Dermis microvascular lymphatic vessel endothelial cell (primary cell): Measurements from ENCODE around the gene CCNK. TPM values are rescaled to one million over a fixed set of nuclear protein-coding genes. Genes with fewer than 3 reads are reported as not detected.

Experiments
- DNase-seq, 2 donors: peaks; one replicate each; pipeline versions ENCODE4 v3.0.0 to v3.0.0-alpha.2; 2010; ENCODE audit warnings: low read depth in 2 of 2
- total RNA-seq: library from RNA; depleted of rRNA; stranded (reverse); fragments of >200 nt; gene quantifications from 2 replicates; pipeline ENCODE4 v1.2.1, GENCODE V29; 2014

CCNK gene
- 19.2 and 24.1 TPM in 2 replicates for total RNA-seq

GRCh38 chr14:99480917-99481744 is at the start of gene CCNK:
Gene CCNK, plus strand, starts transcription at chr14:99481409. Its CDS starts 11,269 bp downstream, at chr14:99492678.
- DNase-seq, result peak; percentile 99 to 100

- DNase-seq, result no peak
Measured at GRCh38 chr14:99431986-99432385, 49.2 kb upstream of the CCNK start.

- DNase-seq, result no peak
Measured at GRCh38 chr14:99432485-99432884, 48.7 kb upstream of the CCNK start.

DNA sequence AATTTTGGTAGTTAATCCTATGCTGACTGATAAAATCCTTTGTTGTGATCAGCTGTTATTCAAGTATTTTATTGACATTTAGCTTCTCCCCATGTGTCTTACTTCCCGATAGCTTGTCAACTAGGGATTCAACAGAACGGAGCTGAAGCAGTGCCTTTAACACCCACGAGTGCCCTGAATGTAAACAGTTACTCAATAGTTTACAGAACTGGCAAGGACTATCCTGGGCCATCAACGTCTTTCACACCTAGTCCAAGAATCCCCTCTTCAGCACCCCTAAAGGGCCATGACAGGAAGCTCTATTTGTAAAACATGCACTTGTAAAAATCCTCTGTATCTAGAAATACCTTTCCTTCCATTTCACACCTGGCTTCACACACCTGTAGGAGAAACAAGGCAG is 45.9 kb upstream of the CCNK start:
- no peak for DNase-seq

DNA sequence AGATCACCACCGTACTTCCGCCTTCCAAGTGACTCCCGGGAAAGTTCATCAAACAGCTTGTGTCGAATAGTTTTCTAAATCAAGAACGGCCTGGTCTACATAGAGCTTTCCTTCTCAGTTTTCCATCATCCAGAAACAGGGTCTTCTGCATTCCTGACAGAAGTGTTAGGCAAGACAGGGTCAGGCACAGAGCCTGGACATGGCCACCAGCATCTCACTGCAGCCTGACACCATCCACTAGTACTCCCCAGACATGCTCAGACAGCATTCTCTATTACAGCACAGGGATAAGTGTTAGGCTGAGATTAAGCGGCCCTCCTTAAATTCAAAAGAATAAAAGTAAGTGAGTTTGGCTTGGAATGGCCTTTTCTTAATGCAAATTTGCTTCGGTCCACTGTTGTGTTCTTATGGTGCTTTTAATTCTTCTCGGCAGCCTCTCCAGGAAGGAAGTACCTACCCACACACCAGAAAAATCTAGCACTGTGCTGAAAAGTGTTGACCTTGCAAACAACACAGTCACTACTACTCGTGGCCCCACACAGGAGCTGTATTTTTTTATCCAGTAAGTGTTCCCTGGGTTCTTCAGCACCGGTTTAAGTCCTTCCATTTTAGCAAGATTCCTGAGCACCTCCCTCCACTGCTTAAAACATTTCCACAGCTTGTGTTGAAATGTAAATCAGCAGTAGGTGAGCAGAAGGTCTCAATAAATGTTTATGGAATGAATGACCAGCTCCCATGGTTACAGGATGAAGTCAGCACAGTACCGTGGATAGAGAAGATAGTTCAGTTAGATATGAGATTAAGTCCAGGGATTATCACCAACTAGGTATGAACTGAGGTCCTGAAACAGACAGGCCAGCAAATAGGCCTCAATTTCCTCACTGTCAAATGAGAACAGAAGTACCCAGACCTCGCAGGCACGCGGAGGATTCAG is 44.7 kb upstream of the CCNK start:
- peak; percentile 60 to 63 for DNase-seq

- DNase-seq, result no peak
Measured at GRCh38 chr14:99437706-99438105, 43.5 kb upstream of the CCNK start.

GRCh38 chr14:99440278-99440677 is 40.9 kb upstream of the CCNK start:
- no peak for DNase-seq

DNA sequence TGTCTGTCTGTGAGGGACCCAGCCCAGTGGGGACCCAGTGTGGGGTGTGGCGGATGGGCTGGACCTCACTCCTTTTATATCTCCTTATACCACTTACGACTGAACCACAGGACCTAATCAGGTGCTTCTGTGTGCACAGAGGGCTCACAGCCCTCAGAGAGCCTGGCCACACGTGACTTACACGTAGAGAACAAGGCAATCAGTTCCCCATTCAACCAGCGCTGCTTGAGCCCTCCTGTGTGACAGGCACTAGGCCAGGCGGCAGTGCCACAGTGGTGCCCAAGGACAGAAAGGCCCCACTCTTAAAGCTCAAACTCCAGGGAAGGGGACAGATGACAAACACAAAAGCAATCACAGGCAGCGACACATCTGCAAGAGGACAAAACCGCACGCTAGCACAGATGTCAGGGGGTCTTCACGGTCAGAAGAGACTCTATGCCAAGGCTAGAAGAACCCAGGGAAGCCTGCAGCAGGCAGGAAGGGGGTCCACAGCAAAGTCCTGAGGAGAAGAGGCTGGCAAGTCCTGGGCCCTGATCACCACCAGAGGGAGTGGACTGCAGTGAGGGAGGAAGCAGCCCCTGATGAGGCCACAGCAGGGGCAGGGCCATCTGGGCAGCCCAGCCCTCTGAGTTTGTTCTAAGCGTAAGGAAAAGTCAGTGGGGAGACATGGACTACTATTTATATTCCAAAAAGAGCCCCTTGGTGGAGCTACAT is 39.9 kb upstream of the CCNK start:
- DNase-seq, result no peak

DNA sequence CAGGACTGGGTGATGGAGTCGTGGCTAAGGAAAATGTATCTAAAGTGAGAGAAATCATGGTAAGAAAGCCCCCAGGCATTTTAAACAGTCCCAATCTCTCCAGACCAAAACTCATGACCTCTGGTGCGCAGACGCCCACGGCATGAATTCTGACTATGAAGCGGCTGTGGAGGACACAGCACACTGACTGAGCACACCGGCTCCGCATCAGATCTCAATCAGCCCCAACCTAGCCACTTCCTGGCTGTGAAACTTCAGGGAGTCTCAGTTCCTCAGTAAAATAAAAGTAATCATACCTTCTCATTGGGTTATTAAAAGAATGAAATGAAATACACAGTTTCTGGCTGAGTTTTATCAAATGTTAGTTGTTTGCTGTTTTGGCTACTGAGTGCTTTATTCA is 39.3 kb upstream of the CCNK start:
- DNase-seq, result no peak

GRCh38 chr14:99445931-99446330 is 35.3 kb upstream of the CCNK start:
- DNase-seq, result peak in 1 of 2 donors; percentile 51

- DNase-seq, result no peak
Measured at GRCh38 chr14:99447739-99448138, 33.5 kb upstream of the CCNK start.

DNA sequence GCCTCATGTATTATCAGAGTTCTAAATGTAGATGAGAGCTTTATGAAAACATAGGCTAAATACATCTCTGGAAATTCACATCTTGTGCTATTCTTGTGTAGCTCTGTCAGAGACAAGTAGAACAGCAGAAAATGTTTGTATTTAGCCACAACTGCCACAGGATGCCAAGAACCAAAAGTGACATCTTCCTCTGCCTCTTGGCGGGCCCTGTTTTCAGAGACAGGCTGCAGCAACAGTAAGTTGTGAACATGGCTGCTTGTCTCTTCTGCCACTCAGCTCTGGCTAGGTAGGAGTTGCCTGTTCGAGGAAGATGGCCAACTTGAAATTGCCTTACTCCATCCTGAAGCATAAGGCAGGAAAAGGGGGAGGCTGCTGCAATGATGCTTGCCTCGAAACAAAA is 30.9 kb upstream of the CCNK start:
- no peak for DNase-seq

GRCh38 chr14:99451234-99451633 is 30.0 kb upstream of the CCNK start:
- no peak for DNase-seq

DNA sequence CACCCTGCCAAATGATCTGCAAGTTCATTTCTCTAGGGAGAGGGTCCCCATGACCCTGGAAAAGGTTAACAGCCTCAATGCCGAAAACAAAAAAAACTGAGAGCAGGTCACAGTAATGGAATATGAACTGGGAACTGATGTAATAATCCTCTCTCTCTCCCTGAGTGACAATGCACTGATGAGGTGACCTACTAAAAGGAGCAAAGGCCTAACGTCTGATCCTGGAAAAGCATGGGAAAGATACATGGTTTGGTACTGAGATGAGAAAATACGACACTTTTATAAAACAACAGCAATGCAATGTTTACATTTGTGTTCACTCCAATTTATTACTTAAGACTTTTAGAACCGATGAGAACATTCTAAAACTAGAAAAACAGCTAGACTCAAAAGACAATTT is 28.2 kb upstream of the CCNK start:
- no peak for DNase-seq

DNA sequence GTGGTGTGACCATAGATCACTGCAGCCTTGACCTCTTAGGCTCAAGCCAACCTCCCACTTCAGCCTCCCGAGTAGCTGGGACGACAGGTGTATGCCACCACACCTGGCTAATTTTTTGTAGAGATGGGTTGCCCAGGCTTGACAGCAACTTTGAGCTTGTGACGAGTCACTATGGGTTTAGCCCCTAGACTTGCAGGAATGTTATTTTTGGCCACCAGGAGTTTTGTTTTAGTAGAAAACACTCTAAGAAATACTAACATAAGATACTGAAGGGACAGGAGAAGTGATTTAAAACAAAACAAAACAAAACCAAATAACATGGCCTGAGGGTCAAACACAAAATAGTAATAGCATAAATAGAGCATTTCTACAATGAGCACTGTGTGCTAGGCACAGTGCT is 27.0 kb upstream of the CCNK start:
- DNase-seq, result no peak

- DNase-seq, result no peak
Measured at GRCh38 chr14:99459481-99460100, 21.6 kb upstream of the CCNK start.

DNA sequence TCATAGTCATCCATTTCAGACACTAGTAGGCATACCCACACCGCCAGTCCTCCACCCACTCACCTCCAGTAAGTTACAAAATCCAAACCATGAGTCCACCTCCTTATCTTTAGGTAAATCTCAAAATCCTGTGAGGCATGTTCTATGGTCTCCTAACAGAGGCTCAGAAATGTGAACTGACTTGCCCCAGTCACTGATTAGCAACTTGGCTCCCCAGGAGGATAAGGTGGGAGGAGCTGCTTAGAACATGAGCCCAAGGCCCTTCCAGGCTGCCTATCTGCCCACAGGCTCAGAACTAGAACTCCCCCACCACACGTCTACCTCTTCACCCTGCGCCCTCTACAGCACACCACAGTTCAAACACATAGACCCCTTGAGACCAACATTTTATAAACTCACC is 20.4 kb upstream of the CCNK start:
- no peak for DNase-seq

- DNase-seq, result no peak
Measured at GRCh38 chr14:99461411-99462085, 19.7 kb upstream of the CCNK start.

GRCh38 chr14:99462210-99462609 is 19.0 kb upstream of the CCNK start:
- DNase-seq, result no peak

- no peak for DNase-seq
Measured at GRCh38 chr14:99463974-99464373, 17.2 kb upstream of the CCNK start.

- DNase-seq, result no peak
Measured at GRCh38 chr14:99465288-99465687, 15.9 kb upstream of the CCNK start.
